ENCODE data around the gene HNF1A. TPM values are rescaled to one million over a fixed set of nuclear protein-coding genes. Genes with fewer than 3 reads are reported as not detected.

HNF1A gene
- total RNA-seq, 4 donors from 2014 or later: not detected

GRCh38 chr12:120980800-120981368 lies 2.5 kb downstream of the HNF1A start:
- 75 to 77% methylated on average over 13 of the region's 13 CpGs for WGBS, 2 donors
- Histone ChIP-seq H3K4me3 (replicated peaks in 1 of 3) (no peak overlapping the region), H3K27ac (no peak overlapping the region), H3K36me3 (no peaks in the 10 kb centered on the region), H3K27me3 (no peaks in the 10 kb centered on the region), H3K4me1 (no peaks in the 10 kb centered on the region), H3K9me3 (no peaks in the 10 kb centered on the region)
- no peak for TF ChIP-seq POLR2A (IDR thresholded peaks at IDR 0.05)
- no peak for TF ChIP-seq CTCF (IDR thresholded peaks at IDR 0.05)
- intact Hi-C loops (cut with DNase I): no loop called here
- no peak for DNase-seq

GRCh38 chr12:120981407-120981941 lies 3.1 kb downstream of the HNF1A start:
- TF ChIP-seq POLR2A (IDR thresholded peaks at IDR 0.05): no peak
- no peak for TF ChIP-seq CTCF (IDR thresholded peaks at IDR 0.05)
- Histone ChIP-seq H3K27ac (no peak overlapping the region), H3K9me3 (no peaks in the 10 kb centered on the region), H3K4me3 (replicated peaks in 1 of 3) (no peak overlapping the region), H3K4me1 (no peaks in the 10 kb centered on the region), H3K36me3 (no peaks in the 10 kb centered on the region), H3K27me3 (no peaks in the 10 kb centered on the region)
- WGBS, 2 donors: 70 to 79% methylated on average over 6 of the region's 6 CpGs
- no peak for DNase-seq
- intact Hi-C loops (cut with DNase I): no loop called here

- no peak overlapping the region for H3K27ac ChIP-seq
- 75 to 87% methylated on average over 7 of the region's 7 CpGs for WGBS, 2 donors
- H3K36me3 ChIP-seq: no peaks in the 10 kb centered on the region
- no peak overlapping the region for H3K4me3 ChIP-seq (replicated peaks in 1 of 3)
- DNase-seq: no peak
- H3K4me1 ChIP-seq: no peaks in the 10 kb centered on the region
- no peaks in the 10 kb centered on the region for H3K9me3 ChIP-seq
- intact Hi-C loops (cut with DNase I): no loop called here
- TF ChIP-seq CTCF (IDR thresholded peaks at IDR 0.05) (no peak), POLR2A (IDR thresholded peaks at IDR 0.05) (no peak)
- H3K27me3 ChIP-seq: no peaks in the 10 kb centered on the region
These were observed 4.3 kb downstream of the HNF1A start for GRCh38 chr12:120982659-120983058.

GRCh38 chr12:120983759-120984158 lies 5.4 kb downstream of the HNF1A start:
- no peak overlapping the region for H3K4me3 ChIP-seq (replicated peaks in 1 of 3)
- H3K36me3 ChIP-seq: no peaks in the 10 kb centered on the region
- 81 to 82% methylated on average over 4 of the region's 4 CpGs for WGBS, 2 donors
- no peak for DNase-seq
- H3K27ac ChIP-seq: no peak overlapping the region
- no peaks in the 10 kb centered on the region for H3K9me3 ChIP-seq
- intact Hi-C loops (cut with DNase I): no loop called here
- TF ChIP-seq POLR2A (IDR thresholded peaks at IDR 0.05) (no peak), CTCF (IDR thresholded peaks at IDR 0.05) (no peak)
- H3K27me3 ChIP-seq: no peaks in the 10 kb centered on the region
- no peaks in the 10 kb centered on the region for H3K4me1 ChIP-seq

GRCh38 chr12:120984351-120984898 lies 6.1 kb downstream of the HNF1A start:
- H3K27me3 ChIP-seq: no peaks in the 10 kb centered on the region
- H3K9me3 ChIP-seq: no peaks in the 10 kb centered on the region
- 84 to 91% methylated on average over 3 of the region's 3 CpGs for WGBS, 2 donors
- H3K4me1 ChIP-seq: no peaks in the 10 kb centered on the region
- DNase-seq: no peak
- TF ChIP-seq POLR2A (IDR thresholded peaks at IDR 0.05) (no peak), CTCF (IDR thresholded peaks at IDR 0.05) (no peak)
- no peak overlapping the region for H3K27ac ChIP-seq
- no peaks in the 10 kb centered on the region for H3K36me3 ChIP-seq
- no peak overlapping the region for H3K4me3 ChIP-seq (replicated peaks in 1 of 3)
- intact Hi-C loops (cut with DNase I): no loop called here
